NCI-H2227 (cell line): Measurements from ENCODE around the gene GSK3B.

ENCODE experiments used
- DNase-seq: peaks from one replicate; lab custom pipeline; 2025; ENCODE audit not compliant: unreplicated experiment; lab: John Stamatoyannopoulos, UW

The GSK3B gene

DNA sequence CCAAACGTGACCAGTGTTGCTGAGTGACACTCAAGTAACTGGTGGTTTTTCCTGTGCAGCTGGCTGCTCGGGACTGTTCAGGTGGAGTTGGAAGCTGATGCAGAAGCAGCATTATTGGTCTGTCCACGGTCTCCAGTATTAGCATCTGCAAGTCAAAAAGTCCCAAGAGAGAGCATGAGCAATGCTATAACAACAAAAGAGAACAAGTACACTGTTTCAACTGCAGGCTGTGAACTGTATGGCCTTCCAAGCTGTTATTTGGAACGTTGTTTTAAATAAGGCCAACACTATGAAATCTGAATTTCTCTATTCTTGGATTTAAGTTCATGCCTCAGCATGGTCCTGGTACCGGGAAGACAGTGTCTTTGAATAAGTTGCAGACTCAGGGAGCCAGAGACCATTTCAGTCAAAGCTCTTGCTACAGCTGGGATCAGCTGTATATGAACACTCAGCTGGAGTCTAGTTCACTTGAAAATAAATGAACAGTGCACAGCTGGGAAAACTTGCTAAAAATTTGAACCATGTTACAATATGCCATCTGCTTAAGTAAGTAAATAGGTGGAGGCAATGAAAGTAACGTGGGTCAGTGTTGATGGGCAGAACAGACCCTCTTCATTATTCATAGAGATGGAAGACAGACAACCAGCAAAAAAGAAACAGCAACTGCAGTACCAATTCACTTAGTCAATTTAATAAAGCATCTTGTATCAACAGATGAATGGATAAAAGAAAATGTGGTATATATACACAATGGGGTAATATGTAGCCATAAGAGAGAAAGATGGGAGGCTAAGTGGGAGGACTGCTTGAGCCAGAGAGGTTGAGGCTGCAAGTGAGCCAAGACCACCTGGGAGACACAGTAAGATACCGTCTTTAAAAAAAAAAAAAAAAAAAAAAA is 267.3 kb downstream of the GSK3B start:
- no peak for DNase-seq

DNA sequence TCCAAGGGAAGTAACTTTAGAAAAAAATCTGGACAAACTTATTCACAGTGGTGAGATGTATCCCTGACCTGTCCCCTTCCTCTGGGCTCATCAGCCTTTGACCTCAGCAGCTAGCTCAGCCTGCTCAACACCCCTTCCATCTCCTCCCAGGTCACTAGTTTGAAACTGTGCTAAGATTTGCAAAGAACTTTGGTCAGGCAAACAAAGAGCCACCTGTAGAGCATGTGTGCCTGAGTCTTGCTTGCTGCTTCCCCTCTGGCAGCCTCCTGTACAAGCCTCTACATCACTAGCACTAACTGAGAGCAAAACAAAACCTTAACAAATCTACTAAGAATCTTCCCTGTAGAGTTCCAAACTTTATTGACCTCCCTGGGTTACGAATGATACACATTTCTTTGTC is 268.4 kb downstream of the GSK3B start:
- DNase-seq, result no peak

DNA sequence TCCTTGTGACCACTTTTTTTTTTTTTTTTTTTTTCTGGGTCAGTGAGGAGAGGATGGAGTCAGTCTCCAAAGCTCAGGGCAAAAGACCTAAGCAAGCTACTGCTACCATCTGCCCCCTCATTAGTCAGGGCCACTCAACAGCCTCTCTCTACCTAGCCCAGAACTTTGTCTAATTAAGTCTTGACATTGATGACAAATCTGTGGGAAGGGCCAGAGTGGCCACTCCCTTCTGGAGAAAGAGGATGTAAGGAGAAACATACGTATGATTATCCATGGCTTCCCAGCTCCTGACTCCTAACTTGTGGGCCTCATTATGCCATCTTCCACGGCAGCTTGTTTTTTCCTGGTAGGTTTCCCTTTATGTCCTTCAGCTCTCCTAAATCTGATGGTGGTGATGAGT is 274.4 kb downstream of the GSK3B start:
- no peak for DNase-seq

DNA sequence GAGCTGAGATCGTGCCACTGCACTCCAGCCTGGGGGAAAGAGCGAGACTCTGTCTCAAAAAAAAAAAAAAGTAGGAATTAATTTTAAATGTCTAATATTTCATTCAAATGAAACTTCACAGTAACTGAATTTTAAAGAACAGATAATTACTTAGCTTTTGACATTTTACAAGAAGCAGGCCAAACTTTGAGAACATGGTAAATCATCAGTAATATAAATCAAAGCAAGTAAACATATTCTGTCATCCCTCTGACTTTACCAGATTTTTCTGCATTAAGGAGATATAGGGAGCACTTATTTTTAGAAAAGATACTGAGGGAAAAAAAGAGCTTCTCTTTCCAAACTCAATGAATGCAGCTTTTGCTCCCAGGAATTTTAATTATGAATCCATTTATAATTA is 275.3 kb downstream of the GSK3B start:
- DNase-seq, result no peak

DNA sequence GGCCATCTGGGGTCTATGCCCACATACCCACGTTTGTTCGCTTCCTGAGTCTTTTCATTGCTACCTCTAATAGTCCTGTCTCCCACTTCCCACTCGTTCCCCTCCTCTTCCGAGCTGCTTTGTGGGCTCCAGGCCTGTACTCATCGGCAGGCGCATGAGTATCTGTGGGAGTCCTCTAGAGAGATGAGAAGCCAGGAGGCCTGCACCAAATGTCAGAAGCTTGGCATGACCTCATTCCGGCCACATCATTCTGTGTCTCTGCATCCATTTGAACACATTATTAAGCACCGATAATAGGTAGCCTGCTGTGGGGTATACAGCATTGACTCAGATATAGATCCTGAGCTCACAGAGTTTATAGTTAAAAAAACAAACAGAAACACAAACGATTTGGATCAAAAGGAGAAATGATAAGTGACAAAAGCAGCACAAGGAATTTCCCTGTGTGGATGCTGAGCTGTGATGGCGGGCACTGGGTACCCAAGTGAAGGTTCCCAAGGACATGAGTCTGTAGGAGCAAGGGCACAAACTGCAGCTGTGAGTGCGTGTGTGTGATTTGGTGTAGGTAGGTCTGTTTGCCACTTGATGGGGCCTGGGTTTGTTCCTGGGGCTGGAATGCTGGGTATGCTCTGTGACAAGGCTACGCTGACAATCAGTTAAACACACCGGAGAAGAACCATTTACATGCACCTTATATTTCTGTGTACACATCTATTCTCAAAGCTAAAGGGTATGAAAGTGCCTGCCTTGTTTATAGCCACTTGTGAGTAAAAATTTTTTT is 276.5 kb downstream of the GSK3B start:
- DNase-seq, result no peak

DNA sequence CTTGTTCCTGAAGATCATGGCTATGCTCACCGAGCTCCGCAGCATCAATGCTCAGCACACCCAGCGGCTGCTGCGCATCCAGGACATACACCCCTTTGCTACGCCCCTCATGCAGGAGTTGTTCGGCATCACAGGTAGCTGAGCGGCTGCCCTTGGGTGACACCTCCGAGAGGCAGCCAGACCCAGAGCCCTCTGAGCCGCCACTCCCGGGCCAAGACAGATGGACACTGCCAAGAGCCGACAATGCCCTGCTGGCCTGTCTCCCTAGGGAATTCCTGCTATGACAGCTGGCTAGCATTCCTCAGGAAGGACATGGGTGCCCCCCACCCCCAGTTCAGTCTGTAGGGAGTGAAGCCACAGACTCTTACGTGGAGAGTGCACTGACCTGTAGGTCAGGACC is 277.2 kb downstream of the GSK3B start:
- no peak for DNase-seq

DNA sequence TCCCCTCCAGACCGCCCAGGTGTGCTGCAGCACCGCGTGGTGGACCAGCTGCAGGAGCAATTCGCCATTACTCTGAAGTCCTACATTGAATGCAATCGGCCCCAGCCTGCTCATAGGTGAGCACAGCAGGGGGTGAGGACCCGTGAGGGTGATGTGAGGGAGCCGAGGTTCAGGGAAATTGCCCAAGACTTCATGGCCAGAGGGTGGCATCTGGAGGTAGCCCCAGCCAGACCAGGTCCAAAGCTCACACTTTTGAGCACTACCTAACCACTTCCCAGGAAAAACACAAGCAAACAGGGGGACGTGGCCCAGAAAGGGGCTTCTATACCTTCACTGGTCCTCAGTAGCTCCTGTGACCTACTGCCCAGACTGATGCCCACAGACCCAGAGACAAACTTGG is 278.5 kb downstream of the GSK3B start:
- DNase-seq, result no peak

DNA sequence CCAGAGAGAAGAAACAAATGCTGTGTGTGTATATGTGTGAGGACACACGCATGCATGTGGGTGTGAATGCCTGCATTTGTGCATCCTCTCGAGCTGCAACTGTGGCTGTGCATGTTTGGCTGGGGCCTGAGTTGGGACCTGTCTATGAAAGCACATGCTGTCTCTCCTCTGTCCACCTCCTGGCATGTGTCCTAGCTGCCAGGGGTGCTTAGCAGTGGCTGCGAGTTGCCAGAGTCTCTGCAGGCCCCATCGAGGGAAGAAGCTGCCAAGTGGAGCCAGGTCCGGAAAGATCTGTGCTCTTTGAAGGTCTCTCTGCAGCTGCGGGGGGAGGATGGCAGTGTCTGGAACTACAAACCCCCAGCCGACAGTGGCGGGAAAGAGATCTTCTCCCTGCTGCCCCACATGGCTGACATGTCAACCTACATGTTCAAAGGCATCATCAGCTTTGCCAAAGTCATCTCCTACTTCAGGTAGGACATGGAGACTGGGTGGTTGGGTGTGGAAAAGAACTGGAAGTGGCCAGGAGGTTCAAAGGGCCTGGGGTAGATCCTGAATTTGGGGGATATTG is 281.7 kb downstream of the GSK3B start:
- no peak for DNase-seq

DNA sequence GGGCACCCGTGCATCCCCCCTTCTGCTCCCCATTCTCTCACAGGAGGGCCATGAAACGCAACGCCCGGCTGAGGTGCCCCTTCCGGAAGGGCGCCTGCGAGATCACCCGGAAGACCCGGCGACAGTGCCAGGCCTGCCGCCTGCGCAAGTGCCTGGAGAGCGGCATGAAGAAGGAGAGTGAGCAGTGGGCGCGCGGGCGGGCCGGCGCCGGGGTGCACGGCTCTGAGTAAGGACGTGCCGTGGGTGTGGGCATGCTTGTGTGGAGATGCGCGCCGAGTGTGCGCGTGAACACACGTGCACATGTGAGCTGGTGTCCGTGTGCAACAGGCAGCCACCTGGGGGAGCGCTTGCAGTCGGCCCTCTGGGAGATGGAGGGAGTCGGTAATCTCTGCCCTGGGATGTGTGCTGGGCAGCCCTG is 284.2 kb downstream of the GSK3B start:
- no peak for DNase-seq

DNA sequence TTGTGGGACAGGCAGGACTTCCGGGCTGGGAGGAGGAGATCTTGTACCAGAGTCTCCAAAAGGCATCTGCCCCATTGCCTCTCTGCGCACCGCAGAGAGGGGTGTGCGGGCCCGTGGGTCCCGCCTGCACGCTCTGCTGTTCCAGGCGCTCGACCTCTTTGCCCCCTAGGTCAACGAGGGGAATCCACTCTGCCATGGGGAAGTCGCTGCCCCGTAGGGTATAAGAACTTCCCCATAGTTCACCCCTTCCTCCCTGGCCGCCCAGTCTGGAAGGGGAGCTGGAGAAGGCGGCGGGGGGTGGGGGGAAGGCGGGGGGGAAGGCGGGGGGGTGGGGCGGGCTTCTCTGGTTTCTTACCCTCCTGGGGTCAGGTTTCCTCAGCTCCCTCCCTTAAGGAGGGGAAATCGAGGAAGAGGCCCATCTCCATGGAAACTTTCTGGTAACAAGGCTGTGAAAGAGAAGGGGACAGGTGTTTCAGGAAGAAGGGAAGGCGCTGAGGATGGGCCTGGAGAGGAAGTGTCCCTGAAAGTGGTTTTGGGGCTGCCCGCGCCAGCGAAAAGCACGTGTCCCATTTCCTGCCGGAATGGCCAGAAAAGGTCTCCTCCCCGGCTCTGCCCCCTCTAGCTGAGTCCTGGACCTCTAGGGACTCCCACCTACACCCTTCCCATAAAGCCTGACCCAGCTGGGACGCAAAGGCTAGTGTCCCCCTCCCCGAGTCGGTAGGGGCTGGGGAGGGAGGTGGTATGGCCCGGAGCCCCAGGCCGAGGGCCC is 284.8 kb downstream of the GSK3B start:
- DNase-seq, result no peak

DNA sequence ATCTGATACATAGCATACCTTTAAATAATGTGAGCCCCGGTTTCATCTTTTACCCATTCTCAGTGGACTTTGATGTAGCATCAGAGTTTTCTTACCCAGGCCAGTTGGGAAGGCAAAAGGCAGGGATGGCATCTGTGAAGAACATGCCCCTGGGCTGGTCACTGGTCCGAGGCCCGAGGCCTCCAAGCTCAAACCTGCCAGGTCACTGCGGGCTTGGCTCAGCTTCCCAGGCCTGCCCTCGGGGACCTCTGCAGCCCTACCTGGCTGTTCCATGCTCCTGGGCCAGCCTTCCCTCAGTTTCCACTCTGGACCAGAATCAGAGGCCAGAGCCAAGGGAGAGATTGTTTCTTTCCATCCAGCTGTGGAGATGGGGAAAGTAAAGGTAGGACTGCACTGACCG is 285.4 kb downstream of the GSK3B start:
- DNase-seq, result no peak

DNA sequence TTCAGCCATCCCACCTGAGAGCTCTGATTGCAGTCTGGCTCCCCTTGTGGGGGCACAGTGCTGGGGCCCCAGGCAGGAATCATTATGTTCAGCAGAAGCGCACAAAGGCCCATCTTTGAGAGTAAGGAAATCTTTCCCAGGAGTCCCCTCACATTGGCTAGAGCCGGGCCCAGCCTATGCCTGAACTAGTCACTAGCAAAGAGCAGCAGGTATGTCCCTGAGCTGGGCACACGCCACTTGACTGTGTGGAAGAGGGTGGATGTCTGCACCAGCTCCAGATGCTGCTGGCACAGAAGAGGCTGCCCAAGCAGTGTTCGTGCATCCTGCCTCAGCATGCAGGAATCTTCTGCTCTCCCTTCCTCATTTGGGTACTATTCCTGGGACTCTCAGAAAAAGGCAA is 286.0 kb downstream of the GSK3B start:
- DNase-seq, result no peak

DNA sequence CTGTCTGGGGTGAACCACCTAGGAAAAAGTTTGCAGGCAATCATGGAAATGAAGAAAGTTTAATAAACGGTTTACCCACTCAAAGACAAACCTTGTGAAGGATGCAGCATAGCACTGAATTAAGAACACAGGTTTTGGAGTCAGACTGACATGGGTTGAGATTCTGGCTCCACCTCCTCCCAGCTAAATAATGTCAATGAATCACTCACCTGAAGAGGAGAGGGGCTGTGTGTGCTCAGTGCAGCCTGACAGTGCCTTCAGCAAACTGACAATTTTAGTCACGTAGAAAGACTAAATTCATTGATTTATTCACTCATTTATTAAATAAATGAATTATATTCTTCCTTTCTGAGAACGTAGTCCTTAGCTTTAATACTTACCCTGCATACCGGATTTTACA is 293.4 kb downstream of the GSK3B start:
- DNase-seq, result no peak

DNA sequence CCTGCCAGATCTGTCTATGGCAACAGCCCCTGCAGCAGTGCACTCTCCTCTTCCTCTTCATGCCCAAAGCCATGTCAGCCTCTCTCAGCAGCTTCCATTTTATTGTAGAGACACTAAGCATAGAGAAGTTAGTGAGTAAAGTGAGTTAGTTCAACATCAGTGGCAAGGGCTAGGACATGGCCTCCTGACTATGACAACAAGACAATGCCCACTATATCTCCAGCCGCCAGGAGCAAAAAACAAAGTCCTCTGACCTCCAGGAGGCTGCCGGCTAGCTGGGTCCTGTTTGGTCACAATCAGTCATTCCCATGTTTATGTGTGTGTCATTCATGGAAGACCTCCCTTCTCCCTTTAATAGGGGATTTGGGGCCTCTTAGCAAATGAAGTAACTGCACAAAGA is 297.5 kb downstream of the GSK3B start:
- DNase-seq, result no peak

DNA sequence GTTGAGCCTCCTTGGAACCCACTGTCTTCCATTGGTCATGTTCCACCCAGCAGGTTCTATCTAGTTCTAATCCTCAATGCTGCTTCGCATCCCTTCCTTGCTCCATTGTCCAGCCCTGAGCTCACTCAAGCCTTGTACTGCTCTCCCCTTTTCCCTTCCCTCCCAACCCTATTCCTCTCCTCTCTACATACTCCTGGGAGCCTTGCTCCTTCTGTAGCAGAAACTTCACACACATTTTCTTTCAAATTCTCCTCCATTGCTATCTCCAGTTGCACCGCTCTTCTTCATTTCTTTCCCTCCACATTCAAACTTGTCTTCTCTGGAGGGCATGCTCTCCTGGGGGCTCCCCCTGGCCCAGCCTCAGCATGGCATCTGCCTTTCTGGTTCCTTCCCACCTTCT is 297.9 kb downstream of the GSK3B start:
- DNase-seq, result no peak

DNA sequence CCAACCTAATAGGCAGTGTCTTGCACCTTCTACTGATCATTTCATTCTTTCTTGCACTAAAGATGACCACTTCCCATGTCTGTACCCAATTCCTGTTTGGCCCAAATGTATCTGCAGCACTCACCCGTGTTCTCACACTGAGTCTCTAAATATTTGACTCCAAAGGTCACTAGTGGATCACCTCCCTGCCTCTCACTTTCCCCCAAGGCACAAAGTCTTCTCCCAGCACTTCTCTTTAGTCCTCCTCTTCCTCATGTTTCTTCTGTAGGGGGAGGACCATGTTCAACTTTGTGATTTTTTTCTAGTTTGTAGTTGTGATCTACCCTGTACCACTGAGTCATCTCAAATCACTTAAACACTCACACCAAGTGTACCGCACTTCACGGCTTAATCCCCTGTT is 298.4 kb downstream of the GSK3B start:
- DNase-seq, result no peak

DNA sequence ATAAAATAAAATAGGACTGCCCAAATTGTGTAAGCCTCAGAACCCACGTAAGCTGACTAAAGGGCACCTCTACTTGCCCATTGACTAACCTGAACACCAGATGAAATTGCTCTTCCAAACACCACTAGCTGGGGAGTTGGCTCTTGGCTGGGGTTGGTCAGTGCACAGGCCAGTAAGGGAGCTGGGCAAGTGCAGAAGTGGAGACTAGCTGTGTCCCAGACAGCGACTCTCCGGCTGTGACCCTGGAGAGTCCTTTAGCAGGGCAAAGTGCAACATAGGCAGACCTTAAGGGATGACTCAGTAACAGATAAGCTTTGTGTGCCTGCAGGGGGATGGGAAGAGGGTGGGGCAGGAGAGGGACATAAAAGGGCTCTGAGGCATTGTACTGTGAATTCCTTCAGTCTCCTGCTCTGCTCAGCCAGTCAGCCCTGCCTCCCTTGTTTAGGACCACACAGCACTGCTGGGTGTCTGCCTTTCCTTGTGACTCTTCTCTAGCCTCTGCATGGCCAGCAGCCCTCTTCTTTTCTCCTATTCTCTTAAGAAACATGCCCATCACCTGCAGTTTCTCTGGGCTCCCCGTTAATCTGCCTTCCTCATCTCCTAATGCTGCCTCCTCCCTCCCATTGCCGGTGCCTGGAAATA is 299.2 kb downstream of the GSK3B start:
- DNase-seq, result no peak

DNA sequence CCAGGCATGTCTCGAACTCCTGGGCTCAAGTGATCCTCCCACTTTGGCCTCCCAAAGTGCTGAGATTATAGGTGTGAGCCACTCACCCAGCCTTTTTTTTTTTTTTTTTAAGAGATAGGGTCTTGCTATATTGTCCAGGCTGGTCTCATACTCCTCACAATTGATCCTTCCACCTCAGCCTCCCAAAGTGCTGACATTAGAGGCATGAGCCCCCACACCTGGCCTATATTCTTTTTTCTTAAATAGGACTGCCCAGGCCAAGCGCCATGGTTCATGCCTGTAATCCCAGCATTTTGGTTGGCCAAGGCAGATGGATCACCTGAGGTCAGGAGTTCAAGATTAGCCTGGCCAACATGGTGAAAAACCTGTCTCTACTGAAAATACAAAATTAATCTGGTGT is 299.8 kb downstream of the GSK3B start:
- DNase-seq, result no peak

DNA sequence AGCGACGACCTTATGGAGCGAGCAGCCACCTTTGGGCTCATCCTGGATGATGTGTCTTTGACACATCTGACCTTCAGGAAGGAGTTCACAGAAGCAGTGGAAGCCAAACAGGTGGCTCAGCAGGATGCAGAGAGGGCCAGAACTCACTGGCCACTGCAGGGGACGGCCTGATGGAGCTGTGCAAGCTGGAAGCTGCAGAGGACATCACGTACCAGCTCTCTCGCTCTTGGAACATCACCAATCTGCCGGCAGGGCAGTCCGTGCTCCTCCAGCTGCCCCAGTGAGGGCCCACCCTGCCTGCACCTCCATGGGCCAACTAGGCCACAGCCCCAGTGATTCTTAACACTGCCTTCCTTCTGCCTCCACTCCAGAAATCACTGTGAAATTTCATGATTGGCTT is 302.0 kb downstream of the GSK3B start:
- DNase-seq, result no peak

DNA sequence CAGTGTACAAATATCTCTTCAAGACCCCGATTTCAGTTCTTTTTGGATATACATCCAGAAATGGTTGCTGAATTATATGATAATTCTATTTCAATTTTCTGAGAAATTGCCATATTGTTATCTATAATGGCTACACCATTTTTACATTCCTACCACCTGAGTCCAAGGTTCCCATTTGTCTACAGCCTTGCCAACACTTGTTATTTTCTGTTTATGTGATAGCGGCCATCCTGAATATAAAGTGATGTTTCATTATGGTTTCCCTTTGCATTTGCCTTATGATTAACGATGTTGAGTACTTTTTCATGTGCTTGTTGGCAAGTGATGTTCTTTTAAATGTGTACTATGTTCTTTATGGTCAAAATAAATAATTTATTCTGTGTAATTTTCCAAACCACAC is 303.9 kb downstream of the GSK3B start:
- no peak for DNase-seq

DNA sequence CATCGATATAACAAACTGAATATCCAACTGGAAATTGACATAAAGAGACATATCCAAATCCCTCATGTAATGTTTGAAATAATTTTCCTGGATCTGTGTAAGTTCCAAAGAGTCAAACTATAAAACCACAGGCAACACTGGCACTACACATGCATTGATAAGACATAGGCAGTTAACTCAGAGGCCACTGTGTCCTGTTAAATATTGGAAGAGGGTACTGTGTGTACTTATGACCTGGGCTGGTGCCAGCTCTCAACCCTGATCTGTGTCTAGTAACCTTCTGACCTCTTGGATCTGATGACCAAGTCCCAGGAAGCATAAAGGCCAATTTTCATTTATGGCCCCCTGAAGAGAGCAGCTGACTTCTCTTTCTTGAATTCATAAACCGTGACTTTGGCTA is 307.8 kb downstream of the GSK3B start:
- no peak for DNase-seq
